Neural progenitor cell (in vitro differentiated cells): ENCODE measurements around the gene IL11RA.

ENCODE experiments used
- EZH2 ChIP-seq: fragments of 200-600 bp; sonication (generic); IDR thresholded peaks from 2 replicates; pipeline ENCODE4 v1.6.1; 2017; ENCODE audit warnings: antibody characterized with exemption, mild to moderate bottlenecking, moderate library complexity
- TF ChIP-seq, protein P1 (sequence below): fragments of 200-600 bp; sonication (generic); IDR thresholded peaks from 2 replicates; pipeline ENCODE4 v1.5.1; 2017; ENCODE audit warnings: antibody characterized with exemption, mild to moderate bottlenecking

DNA sequence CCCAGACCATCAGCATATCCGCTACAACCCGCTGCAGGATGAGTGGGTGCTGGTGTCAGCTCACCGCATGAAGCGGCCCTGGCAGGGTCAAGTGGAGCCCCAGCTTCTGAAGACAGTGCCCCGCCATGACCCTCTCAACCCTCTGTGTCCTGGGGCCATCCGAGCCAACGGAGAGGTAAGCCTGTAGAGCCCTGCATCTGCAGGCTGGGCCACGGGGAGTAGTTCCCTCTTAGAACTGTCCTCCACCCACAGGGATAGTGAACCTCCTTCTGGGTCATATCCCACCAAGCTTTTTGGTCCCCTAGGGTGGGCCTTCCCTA is 4.9 kb upstream of the IL11RA start:
- TF ChIP-seq, protein P1, sequence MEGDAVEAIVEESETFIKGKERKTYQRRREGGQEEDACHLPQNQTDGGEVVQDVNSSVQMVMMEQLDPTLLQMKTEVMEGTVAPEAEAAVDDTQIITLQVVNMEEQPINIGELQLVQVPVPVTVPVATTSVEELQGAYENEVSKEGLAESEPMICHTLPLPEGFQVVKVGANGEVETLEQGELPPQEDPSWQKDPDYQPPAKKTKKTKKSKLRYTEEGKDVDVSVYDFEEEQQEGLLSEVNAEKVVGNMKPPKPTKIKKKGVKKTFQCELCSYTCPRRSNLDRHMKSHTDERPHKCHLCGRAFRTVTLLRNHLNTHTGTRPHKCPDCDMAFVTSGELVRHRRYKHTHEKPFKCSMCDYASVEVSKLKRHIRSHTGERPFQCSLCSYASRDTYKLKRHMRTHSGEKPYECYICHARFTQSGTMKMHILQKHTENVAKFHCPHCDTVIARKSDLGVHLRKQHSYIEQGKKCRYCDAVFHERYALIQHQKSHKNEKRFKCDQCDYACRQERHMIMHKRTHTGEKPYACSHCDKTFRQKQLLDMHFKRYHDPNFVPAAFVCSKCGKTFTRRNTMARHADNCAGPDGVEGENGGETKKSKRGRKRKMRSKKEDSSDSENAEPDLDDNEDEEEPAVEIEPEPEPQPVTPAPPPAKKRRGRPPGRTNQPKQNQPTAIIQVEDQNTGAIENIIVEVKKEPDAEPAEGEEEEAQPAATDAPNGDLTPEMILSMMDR = no peak
- TF ChIP-seq EZH2 = no peak
